Measurements from ENCODE around the gene GAL3ST2.

GAL3ST2 gene

DNA sequence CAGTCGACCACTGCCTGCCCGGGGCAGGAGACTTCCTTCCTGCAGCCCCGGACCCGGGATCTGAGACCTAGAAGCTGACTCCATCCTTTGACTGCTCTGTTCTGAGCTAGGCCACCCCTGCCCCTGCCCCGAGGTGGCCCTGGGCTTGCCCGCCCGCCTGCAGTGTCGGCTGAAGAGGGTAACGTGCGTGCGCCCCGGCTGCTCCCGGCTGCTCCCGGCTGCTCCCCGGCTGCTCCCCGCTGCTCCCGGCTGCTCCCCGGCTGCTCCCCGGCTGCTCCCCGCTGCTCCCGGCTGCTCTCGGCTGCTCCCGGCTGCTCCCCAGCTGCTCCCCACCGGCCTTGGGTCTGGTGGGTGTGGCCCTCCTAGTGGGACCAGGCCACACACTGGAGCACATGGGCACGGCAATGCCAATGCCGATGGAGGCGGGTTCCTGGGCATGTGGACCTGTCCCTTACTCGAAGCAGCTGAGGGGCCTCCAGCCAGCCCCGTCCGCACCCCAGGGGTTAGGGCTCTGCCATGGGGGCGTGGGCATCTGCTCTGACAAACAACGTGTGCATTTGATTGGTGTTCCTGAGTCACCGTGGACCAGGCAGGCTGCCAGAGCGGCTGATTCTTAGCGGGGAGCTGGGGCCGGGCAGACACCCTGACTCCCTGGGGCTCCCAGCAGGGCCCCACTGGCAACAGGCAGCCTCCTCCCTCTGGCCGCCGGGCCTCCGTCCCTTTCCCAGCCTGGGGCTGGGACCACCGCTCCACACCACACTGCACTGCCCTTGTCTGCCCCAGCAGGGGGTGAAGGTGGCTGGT is 2.0 kb upstream of the GAL3ST2 start:
- H3K4me3 ChIP-seq (IDR thresholded peaks at IDR 0.05; ENCODE audit: insufficient read depth, low read depth, low read length): no peak overlapping the region
- no peak overlapping the region for H3K9ac ChIP-seq
- TF ChIP-seq CTCF (conservative IDR thresholded peaks at IDR 0.05; ENCODE audit: low read depth, low read length): no peak
- no peak overlapping the region for H2AFZ ChIP-seq (ENCODE audit: low read depth)
- H3K27me3 ChIP-seq (ENCODE audit: insufficient read depth, low read depth): no peaks in the 10 kb centered on the region
- H3K79me2 ChIP-seq (ENCODE audit: insufficient read depth, low read depth): no peaks in the 10 kb centered on the region
- peaks cover 4% of the 10 kb centered on the region for H3K4me1 ChIP-seq (ENCODE audit: low read depth, poor library complexity, severe bottlenecking)
- no peaks in the 10 kb centered on the region for H4K20me1 ChIP-seq (ENCODE audit: insufficient read depth)
- H3K27ac ChIP-seq: no peak overlapping the region
- H3K4me2 ChIP-seq: no peak overlapping the region
- no peaks in the 10 kb centered on the region for H3K36me3 ChIP-seq (ENCODE audit: insufficient read depth)

DNA sequence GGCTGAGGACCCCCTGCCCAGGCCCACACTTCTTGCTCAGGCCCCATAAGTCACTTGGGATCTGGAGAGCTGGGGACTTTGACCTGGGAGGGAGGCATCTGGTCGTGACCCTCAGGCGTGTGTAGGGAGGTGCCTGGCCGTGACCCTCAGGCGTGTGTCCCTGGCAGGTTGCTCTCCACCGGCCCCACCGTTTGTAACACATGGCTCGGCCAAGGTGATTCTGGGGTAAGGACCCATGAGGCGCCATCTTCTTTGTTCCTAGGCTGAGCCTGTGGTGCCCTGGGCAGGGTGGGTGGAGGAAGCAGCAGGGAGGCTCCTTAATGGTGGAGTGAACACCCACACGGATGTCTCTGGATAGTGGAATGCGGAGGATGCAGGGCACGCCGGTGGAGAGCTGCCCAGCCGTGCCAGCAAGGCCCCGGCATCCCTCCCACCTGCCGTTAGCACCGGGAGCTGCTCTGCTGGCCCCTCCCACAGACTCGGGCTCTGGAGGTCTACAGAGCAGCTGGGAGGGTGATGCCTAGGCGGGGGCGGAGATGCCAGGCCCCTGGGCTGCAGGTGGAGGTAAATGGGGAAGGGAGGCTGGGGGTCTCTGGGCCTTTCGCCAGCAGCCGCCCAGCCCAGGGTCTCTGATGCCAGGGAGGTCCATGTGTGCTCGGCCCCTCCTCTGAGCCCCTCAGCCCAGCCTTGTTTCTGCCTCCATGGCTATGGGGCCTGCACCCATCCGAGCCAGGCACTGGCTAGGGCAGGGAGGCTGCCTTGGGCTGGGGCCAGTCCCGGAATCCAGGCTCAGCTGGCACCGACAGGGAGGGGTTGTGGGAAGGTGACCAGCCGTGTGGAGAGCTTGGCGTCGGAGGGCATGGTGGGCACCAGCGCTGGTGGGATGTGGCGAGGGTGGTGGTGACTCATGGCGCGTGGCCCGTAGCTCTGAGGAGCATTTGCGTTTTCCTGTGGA is 1.1 kb upstream of the GAL3ST2 start:
- Histone ChIP-seq H3K4me1 (ENCODE audit: low read depth, poor library complexity, severe bottlenecking) (peaks cover 4% of the 10 kb centered on the region), H3K79me2 (ENCODE audit: insufficient read depth, low read depth) (no peaks in the 10 kb centered on the region), H3K4me3 (IDR thresholded peaks at IDR 0.05; ENCODE audit: insufficient read depth, low read depth, low read length) (no peak overlapping the region), H3K27me3 (ENCODE audit: insufficient read depth, low read depth) (no peaks in the 10 kb centered on the region), H3K36me3 (ENCODE audit: insufficient read depth) (no peaks in the 10 kb centered on the region), H3K27ac (no peak overlapping the region), H2AFZ (ENCODE audit: low read depth) (no peak overlapping the region), H4K20me1 (ENCODE audit: insufficient read depth) (no peaks in the 10 kb centered on the region), H3K9ac (no peak overlapping the region), H3K4me2 (no peak overlapping the region)
- TF ChIP-seq CTCF (conservative IDR thresholded peaks at IDR 0.05; ENCODE audit: low read depth, low read length): no peak

- Histone ChIP-seq H3K27ac (no peak overlapping the region), H3K9ac (no peak overlapping the region), H2AFZ (ENCODE audit: low read depth) (no peak overlapping the region), H3K36me3 (ENCODE audit: insufficient read depth) (no peaks in the 10 kb centered on the region), H3K27me3 (ENCODE audit: insufficient read depth, low read depth) (no peaks in the 10 kb centered on the region), H3K4me3 (IDR thresholded peaks at IDR 0.05; ENCODE audit: insufficient read depth, low read depth, low read length) (no peak overlapping the region), H3K4me2 (no peak overlapping the region), H3K79me2 (ENCODE audit: insufficient read depth, low read depth) (no peaks in the 10 kb centered on the region), H3K4me1 (ENCODE audit: low read depth, poor library complexity, severe bottlenecking) (peaks cover 2% of the 10 kb centered on the region), H4K20me1 (ENCODE audit: insufficient read depth) (no peaks in the 10 kb centered on the region)
- no peak for TF ChIP-seq CTCF (conservative IDR thresholded peaks at IDR 0.05; ENCODE audit: low read depth, low read length)
Measured at GRCh38 chr2:241777170-241777685, 606 bp downstream of the GAL3ST2 start.

- TF ChIP-seq CTCF (conservative IDR thresholded peaks at IDR 0.05; ENCODE audit: low read depth, low read length): no peak
- H4K20me1 ChIP-seq (ENCODE audit: insufficient read depth): no peaks in the 10 kb centered on the region
- H3K27ac ChIP-seq: no peak overlapping the region
- no peak overlapping the region for H2AFZ ChIP-seq (ENCODE audit: low read depth)
- H3K4me1 ChIP-seq (ENCODE audit: low read depth, poor library complexity, severe bottlenecking): no peaks in the 10 kb centered on the region
- no peaks in the 10 kb centered on the region for H3K36me3 ChIP-seq (ENCODE audit: insufficient read depth)
- H3K4me2 ChIP-seq: no peak overlapping the region
- no peaks in the 10 kb centered on the region for H3K27me3 ChIP-seq (ENCODE audit: insufficient read depth, low read depth)
- no peak overlapping the region for H3K9ac ChIP-seq
- no peak overlapping the region for H3K4me3 ChIP-seq (IDR thresholded peaks at IDR 0.05; ENCODE audit: insufficient read depth, low read depth, low read length)
- no peaks in the 10 kb centered on the region for H3K79me2 ChIP-seq (ENCODE audit: insufficient read depth, low read depth)
Measured at GRCh38 chr2:241777686-241778627, 1.3 kb downstream of the GAL3ST2 start.
